Frontal cortex (tissue), 4 donors: ENCODE results near the gene GSTM4. TPM values are rescaled to one million over a fixed set of nuclear protein-coding genes. Genes with fewer than 3 reads are reported as not detected.

Source experiments
- DNase-seq, 2 donors: peaks; one replicate each; pipeline ENCODE4 v3.0.0; 2012; ENCODE audit warnings: low spot score in 2 of 2
- FAIRE-seq: peaks from 2 replicates; lab custom pipeline; 2012; peaks lifted over from hg19 to GRCh38; lab: Jason Lieb, UNC
- total RNA-seq: library from RNA; depleted of rRNA; stranded (reverse); fragments of >200 nt; gene quantifications from one replicate; pipeline ENCODE4 v1.2.3, GENCODE V29; 2014
- donor health status: control.
- donor health status: control.
- donor health status: control.

The GSTM4 gene
- total RNA-seq: 3.7 TPM

GRCh38 chr1:109655615-109656519 lies at the start of gene GSTM4:
TSS of gene GSTM4 (plus strand) at chr1:109656099. CDS start at chr1:109656390, 291 bp downstream.
- DNase-seq: peak; percentile 67 to 81
- FAIRE-seq: no peak

DNA sequence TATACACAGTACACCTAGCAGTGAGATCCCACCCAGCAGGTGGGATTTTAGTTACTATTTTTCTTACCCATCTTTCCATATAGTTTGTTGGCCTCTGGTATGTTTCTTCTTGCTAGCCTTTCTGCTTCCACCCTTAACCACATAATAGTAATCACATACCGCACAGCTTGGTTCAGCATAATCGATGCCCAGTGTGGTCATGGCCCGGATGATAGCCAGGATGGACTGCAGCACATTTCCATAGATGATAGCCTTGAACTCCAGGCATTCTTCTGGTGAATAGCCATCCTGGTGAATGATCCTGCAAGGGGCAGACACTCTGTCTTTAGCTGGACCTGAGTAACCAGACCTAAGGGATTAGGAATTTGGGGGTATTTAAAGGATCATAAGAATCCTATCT lies 46.0 kb upstream of the GSTM4 start:
- FAIRE-seq (no peak), DNase-seq (no peak)

DNA sequence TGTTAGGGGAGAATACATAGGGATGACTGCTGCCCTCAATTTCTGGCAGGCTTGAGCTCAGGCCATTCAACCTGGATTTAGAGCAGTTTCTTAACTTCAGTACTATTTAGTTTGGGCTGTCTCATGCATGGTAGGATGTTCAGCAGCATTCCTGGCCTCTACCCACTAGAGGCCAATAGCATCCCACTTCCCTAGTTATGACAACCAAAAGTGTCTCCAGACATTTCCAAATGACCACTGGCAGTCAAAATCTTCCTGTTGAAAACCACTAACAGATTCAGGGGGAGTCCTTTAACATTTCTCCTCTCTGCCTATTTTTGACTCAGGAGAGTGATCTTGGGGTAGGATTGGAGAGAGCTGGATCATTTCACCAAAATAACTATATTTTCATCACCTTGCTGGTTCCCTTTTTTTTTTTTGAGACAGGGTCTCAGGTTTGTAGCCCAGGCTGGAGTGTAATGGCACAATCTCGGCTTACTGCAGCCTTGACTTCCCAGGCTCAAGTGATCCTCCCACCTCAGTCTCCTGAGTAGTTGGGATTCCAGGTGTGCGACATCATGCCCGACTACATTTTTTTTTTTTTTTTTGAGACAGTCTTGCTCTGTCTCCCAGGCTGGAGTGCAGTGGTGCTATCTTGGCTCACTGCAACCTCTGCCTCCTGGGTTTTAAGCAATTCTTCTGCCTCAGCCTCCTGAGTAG lies 45.1 kb upstream of the GSTM4 start:
- FAIRE-seq (no peak), DNase-seq (no peak)

DNA sequence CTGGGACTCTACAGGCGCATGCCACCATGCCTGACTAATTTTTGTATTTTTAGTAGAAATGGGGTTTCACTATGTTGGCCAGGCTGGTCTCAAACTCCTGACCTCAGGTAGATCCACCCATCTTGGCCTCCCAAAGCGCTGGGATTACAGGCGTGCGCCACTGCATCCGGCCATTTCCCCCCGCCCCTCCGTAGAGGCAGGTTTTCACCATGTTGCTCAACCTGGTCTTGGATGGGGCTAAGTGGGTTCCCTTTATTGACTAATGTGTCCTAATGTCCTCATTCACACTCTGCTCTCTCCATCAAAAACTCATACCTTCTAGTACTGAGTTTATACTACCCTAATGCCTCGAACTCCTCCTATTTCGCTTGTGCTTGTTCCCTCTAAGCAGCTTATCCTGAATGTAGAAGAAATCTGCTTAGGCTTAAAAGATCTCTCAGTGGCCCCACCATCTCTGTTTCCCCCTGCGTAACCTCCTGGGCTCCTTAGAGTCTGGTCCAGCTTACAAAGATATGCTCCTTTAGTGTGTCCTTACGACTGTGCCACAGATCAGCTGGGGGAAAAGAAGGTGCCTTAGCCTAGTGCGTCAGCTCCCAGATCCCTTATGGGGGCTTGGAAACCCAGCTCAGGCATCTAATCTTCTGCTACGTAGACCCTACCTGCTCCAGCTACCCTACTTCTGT lies 44.5 kb upstream of the GSTM4 start:
- DNase-seq (no peak), FAIRE-seq (no peak)

DNA sequence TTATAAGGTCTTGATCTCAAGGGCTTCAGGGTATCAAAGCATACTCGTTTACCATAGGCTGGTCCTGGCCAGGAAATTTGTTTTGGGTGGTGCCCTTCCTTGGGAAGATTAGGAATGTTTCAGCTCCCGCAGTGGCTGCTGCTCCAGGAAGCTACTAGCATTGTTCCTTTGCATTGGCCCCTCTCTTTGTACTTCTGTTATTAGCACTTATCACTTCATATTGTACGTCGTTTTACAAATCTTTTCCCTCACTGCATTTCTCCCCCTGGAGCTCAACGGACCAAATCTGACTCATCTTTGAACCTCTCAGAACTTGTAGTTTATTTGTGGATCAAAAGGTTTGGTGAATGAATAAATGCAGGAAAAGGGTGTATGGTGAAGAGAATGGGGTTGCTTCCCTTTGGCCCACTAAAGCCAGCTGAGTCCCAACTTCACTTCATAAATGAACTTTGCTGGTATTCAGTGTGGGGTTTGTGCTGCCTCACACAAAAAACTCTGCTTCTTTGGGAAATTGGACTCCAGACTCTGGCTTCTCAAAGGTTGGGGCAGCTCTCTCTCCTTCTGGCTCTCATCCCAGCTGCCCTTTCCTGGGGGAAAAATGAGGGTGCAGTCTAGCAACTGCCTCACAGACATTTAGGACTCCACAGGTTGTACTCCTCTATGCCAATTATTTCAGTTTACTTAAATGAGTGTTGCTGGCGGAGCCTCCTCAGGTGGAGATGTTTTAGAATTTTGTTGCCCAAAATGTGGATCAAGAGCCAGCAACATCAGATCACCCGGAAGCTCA lies 42.3 kb upstream of the GSTM4 start:
- FAIRE-seq (no peak), DNase-seq (no peak)

GRCh38 chr1:109615879-109616278 lies 40.0 kb upstream of the GSTM4 start:
- FAIRE-seq (no peak), DNase-seq (no peak)

DNA sequence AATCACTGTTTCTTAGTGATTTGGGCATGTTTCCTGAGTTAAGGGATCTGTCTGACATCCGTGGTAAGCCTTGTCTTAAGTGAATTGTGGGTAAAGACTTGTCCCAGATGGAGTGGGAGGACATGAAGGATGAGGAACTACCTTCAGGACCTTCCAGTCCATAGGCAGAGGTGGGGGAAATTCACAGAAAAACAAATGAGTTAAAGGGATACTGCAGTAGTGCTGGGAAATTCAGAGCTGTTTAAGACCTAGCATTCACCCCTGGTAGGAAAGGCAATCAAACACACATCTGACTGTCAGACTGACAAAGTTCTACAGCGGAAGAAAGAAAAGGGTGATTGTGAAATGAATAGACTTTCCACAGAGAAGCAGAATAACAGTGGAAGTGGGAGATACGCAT lies 39.5 kb upstream of the GSTM4 start:
- FAIRE-seq (no peak), DNase-seq (no peak)

GRCh38 chr1:109617291-109617801 lies 38.6 kb upstream of the GSTM4 start:
- FAIRE-seq (no peak), DNase-seq (peak in 1 of 2 donors; percentile 21)

GRCh38 chr1:109618661-109619575 lies 37.0 kb upstream of the GSTM4 start:
- FAIRE-seq: no peak
- no peak for DNase-seq

- DNase-seq: peak in 1 of 2 donors; percentile 76
- no peak for FAIRE-seq
Observed at GRCh38 chr1:109619576-109620400, 36.1 kb upstream of the GSTM4 start, which contains the start of the genes AMPD2 and GNAT2. TSS of gene AMPD2 (plus strand) at chr1:109619837. CDS start at chr1:109621176, 1,339 bp downstream. TSS of gene GNAT2 (minus strand) at chr1:109619616. CDS start at chr1:109612870, 6,746 bp downstream.

DNA sequence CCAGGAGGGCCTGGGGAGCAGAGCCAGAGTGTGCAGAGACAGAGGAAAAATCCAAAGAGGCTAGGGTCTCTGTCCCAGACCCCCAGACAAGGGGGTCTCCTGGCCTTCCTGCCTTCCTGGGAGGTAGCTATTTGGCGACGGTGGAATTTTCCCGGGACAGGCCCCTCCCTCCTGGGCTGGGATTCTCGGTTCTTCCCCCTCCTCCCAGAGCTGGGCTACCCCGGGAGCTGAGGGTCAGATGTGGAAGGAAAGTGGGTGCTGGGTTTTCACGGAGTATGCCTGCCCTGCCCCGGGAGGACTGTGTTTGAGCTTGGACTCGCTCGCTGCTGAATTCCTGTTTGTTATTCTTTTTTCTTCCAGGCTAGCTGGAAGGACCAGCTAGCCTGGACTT lies 35.5 kb upstream of the GSTM4 start:
- no peak for FAIRE-seq
- DNase-seq: peak; percentile 62 to 70

DNA sequence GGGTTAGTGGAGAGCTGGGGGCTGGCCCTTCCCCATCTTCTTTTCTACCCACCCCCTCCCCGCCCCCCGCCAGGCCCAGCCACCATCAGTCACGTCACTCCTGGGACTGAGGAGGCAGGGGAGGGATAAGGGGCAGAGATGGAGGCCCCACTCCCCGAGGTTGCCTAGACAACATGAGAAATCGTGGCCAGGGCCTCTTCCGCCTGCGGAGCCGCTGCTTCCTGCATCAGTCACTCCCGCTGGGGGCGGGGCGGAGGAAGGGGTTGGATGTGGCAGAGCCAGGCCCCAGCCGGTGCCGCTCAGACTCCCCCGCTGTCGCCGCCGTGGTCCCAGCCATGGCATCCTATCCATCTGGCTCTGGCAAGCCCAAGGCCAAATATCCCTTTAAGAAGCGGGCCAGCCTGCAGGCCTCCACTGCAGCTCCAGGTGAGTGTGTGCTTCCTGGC lies 35.0 kb upstream of the GSTM4 start:
- FAIRE-seq (no peak), DNase-seq (peak; percentile 84 to 92)

DNA sequence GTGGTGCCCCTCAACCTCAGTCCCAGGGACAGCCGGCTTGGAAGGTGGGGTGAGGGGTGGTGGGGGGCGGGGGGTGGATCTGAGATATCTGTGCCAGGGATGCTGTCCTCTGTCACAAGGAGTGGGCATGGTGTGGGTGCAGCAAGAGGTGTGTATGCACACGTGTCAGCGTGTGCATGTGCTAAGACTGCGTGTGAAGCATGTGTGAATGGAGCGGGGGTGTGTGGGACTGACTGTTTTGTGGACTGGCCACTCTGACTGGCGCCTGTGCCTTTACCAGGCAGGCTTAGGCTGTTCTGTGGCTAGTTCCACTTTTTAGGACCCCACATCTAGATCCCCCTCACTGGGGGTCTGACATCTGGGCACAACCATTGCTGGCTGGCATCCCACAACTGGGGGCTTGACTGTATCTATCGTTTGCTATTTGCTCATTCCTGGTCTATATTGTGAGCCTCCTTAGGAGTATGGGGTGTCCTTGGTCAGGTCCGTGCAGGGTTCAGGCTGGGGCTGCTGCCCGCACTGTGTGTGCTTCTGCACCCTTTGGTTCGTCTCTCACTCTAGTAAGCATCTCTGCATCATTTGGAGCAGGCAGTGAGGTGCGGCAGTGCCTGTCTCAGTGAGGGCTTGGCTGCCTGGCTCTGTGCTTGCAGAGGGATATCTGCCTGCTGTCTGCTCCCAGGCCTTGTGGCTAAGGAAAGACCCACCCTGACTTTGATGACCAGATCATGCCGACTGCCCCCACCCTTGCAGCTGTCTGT lies 34.3 kb upstream of the GSTM4 start:
- DNase-seq (peak in 1 of 2 donors; percentile 63), FAIRE-seq (no peak)

DNA sequence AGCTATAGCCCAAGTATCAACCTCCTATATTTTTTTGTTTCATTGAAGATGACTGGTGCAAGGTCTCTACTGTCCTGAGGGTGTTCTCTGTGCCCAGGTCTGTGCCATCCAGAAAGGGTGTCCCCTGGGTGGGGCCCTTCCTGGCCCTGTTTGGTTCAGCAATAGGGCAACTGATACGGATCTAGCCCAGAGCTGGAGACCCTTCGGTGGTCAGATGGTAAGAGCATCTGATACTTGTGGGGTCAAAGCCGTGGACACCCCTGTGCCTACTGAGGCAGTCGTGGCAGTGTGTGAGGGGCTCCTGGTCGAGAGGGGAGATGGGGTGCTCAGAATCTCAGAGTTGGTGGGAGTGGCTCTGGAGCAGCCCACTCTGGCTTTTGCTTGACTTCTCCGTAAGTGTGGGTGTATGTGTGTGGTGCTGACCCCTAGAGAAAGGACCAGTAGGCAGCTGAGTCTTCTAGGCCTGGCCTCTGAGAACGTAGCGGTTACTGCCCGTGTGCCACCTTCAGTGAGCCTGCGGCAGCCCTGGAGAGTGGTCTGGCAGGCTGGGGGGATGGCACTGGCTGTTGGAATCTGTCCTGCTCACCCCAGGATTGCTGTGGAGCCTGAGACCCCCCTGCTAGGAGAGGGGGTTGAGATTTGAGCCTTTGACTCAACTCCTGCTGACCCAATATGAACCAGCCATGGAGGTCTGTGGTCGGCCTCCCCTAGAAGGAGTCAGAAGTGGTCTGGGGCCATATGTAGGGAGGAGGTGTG lies 33.6 kb upstream of the GSTM4 start:
- DNase-seq: no peak
- FAIRE-seq: no peak

DNA sequence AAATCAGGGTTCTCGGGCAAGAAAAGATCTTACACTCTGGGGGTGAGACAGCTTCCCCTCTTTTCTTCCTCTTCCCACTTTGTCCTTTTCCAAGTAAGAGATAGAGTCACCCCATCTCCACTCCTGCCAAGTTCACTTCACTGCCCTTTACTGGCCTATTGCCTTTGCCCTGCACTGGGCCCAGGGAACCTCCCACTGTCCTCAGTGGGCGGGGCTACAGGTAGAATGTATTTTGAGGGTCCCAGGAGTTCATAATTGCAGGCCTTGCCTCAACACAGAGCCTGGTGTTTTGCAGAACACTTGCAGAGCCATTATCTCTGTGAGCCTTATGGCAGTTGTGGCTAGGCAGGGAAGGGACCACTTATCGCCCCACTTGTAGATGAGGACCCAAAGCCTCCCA lies 33.0 kb upstream of the GSTM4 start:
- DNase-seq: no peak
- FAIRE-seq: no peak

DNA sequence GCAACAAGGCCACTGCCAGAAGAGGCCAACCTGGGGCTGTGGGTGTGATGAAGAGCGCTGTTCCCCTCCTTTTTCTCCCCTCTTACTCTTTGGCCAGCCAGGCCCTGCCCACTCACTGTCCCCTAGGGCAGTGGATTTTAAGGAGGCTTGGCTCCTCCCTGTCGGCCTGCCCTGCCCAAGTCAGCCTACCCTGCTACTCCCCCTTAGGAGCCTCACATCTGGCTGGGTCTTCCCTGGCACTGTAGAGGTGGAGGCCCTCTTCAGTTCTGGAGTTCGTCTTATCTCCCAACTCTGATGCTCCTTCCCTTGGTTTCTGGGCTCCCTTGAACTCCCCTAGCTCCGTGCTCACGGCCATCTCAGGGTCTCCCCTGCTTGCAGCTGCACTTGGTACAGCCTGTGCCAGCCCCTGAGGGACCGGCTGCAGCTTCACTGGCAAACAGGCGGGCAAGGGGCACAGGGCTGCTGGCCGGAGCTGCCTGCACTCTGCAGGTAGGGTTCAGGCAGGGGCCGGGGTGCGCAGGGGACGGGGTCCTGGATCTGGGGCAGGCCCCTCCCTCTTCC lies 32.2 kb upstream of the GSTM4 start:
- FAIRE-seq (no peak), DNase-seq (no peak)
